Esophagus muscularis mucosa (tissue), 4 donors: ENCODE results near the gene NECTIN1. TPM values are rescaled to one million over a fixed set of nuclear protein-coding genes. Genes with fewer than 3 reads are reported as not detected.

Experiments
- DNase-seq: peaks from one replicate; pipeline ENCODE4 v3.0.0-alpha.2; 2017; ENCODE audit errors: extremely low spot score
- H3K27ac ChIP-seq, 4 donors: fragments of 200-600 bp; sonication (generic); replicated peaks in 1 of 4; 1 replicate in 3 of 4; 2 replicates in 1 of 4; pipeline ENCODE4 v1.5.1; 2016 to 2019; ENCODE audit warnings: mild to moderate bottlenecking in 1 of 4
- H3K27me3 ChIP-seq, 4 donors: fragments of 200-600 bp; sonication (generic); one replicate each; pipeline versions ENCODE4 v1.5.1 to v1.6.0; 2016 to 2019
- H3K36me3 ChIP-seq, 4 donors: fragments of 200-600 bp; sonication (generic); one replicate each; pipeline ENCODE4 v1.5.1; 2016 to 2019
- H3K4me1 ChIP-seq, 4 donors: fragments of 200-600 bp; sonication (generic); one replicate each; pipeline ENCODE4 v1.5.1; 2016 to 2019
- H3K4me3 ChIP-seq, 4 donors: fragments of 200-600 bp; sonication (generic); 1 replicate in 2 of 4; 2 replicates in 2 of 4; pipeline ENCODE4 v1.5.1; 2016 to 2019; ENCODE audit warnings: mild to moderate bottlenecking in 4 of 4, moderate library complexity in 1 of 4
- H3K9me3 ChIP-seq, 4 donors: fragments of 200-600 bp; sonication (generic); 1 replicate in 3 of 4; 2 replicates in 1 of 4; pipeline ENCODE4 v1.5.1; 2016 to 2019
- CTCF ChIP-seq, 3 experiments: fragments of 200-600 bp in 2 of 3; fragments of 450-650 bp in 1 of 3; sonication (generic) in 2 of 3; IDR thresholded peaks; one replicate each; pipeline ENCODE4 v1.5.1; 2017 to 2019; ENCODE audit warnings: antibody characterized with exemption in 3 of 3, mild to moderate bottlenecking in 2 of 3, moderate library complexity in 1 of 3
- EP300 ChIP-seq: sonication (generic); formaldehyde crosslinking; IDR thresholded peaks from one replicate; pipeline ENCODE4 v1.6.1; 2017; ENCODE audit warnings: antibody characterized with exemption
- POLR2A ChIP-seq: fragments of 450-650 bp; IDR thresholded peaks from one replicate; pipeline ENCODE4 v1.6.1; 2017; ENCODE audit warnings: antibody characterized with exemption, moderate library complexity, mild to moderate bottlenecking, low read depth
- POLR2AphosphoS5 ChIP-seq, 2 donors: sonication (generic); formaldehyde crosslinking; IDR thresholded peaks; one replicate each; pipeline ENCODE4 v1.6.1; 2017; ENCODE audit warnings: antibody characterized with exemption in 2 of 2
- WGBS: methylation state at CpG from one replicate; pipeline ENCODE4 v1.1.5; 2018; 5-methylcytosine and 5-hydroxymethylcytosine counted together
- intact Hi-C: fragments of 100-400 bp; cut with DNase I; formaldehyde crosslinking; loops from one replicate; pipeline ENCODE4 v1.15.1; 2023
- total RNA-seq, 4 donors: library from RNA; depleted of rRNA; stranded (reverse); fragments of >200 nt; gene quantifications; one replicate each; pipeline versions ENCODE4 v1.1.0 to v1.2.1, GENCODE V29; 2016

NECTIN1 gene
- total RNA-seq, 4 donors from 2014 or later = 1.7 to 4.0 (median 2.5) TPM

DNA sequence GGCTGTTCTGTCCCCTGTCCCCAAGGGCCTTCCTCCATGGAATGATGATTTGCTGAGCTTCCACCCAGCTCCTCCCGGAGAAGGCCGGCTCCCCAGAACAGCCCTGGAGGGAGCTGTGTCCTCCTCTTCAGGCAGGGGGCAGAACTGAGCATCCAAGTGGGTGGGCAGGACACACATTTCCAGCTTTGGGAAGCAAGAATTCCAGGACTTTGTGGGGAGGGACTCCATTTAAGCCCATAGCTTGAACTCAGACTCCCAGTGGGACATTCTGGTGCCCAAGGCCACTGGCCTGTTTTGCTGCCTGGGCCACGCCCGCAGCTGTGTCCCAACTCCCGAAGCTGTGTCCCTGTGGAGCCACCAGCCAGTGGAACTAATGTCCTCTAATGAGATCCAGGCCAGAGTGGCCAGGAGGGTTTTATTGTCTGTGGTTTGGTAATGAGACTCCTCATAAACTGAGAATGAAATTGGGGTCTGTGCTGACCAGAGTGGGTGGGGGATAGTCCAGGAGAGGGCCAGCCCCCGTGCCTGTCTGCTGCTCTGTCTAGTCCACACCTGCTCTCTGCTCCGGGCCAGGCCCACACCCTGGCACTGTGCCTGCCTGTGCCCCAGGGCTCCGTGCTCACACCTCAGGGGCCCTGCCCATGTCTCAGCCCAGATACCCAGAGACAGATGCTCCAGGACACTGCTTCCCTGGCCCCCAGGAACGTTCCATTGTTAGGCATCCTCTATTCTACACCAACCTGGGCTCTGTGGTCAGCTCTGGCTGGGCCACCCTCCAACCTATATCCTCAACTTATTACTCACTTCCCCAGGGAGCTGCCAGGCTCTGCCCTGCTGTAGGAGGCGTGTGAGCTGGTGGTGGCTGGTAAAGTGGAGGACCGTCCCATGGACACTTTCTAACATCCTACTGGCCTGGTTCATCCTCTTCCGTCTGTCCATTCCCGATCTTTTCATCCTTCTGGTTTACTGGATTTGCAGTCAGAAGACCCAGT lies 7.6 kb downstream of the NECTIN1 start:
- Histone ChIP-seq H3K27me3 (no peaks in the 10 kb centered on the region), H3K9me3 (no peaks in the 10 kb centered on the region), H3K36me3 (peaks cover 0 to 4% (median 0%) of the 10 kb centered on the region in 4 donors), H3K4me1 (peaks cover 1 to 4% (median 2%) of the 10 kb centered on the region in 4 donors), H3K27ac (no peak overlapping the region), H3K4me3 (no peak overlapping the region)
- intact Hi-C loops = no loop called here
- no peak for DNase-seq
- TF ChIP-seq POLR2A = no peak
- TF ChIP-seq CTCF (IDR thresholded peaks at IDR 0.05) = peak; percentile 17 to 47 (median 29)
- WGBS = 82% methylated on average over 13 of the region's 13 CpGs

- intact Hi-C loops = no loop called here
- H3K4me1 ChIP-seq = peaks cover 0 to 3% (median 0%) of the 10 kb centered on the region in 4 donors
- 83% methylated on average over 11 of the region's 18 CpGs for WGBS
- H3K27me3 ChIP-seq = no peaks in the 10 kb centered on the region
- no peak for DNase-seq
- peaks cover 0 to 4% (median 0%) of the 10 kb centered on the region in 4 donors for H3K36me3 ChIP-seq
- H3K9me3 ChIP-seq = no peaks in the 10 kb centered on the region
- TF ChIP-seq CTCF (IDR thresholded peaks at IDR 0.05) (no peak), EP300 (no peak), POLR2AphosphoS5 (IDR thresholded peaks at IDR 0.05) (no peak), POLR2A (no peak)
- H3K4me3 ChIP-seq = no peak overlapping the region
- no peak overlapping the region for H3K27ac ChIP-seq
Observed at GRCh38 chr11:119720311-119720913, 8.6 kb downstream of the NECTIN1 start.

DNA sequence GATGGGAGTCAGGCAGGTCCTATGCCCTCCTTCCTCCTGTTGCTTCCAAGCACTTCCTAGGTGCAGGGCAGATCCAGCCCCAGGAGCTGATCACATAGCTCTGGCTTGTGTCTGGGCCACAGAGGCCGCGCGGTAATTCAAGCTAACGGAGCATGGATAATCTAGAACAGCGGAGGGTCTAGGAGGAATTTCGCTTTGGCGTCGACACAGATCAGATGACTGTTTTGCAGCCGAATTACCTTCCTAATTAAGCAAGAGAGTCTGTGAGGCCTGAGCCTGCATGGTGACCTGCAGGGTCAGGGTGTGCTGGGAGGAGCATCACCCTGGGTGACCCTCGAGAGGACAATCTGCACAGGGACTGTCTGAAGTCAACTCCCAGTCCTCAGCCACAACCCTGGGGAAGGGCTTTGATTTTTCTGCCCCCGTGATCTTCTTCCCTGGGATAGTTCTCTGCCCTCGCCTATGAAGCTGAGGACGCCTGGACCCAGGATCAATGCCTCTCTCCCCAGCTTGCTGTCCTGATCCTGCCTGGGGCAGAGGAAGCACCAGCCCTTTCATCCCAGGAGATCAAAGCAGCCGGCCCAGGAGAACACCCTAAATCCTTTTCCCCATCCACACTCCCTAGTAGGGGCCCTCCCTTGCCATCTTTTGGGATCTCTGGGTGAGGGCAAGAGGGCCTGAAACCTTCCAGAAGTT lies 11.0 kb downstream of the NECTIN1 start:
- TF ChIP-seq CTCF (IDR thresholded peaks at IDR 0.05) = no peak
- no peak for TF ChIP-seq EP300
- no peak for TF ChIP-seq POLR2AphosphoS5 (IDR thresholded peaks at IDR 0.05)
- no peak for TF ChIP-seq POLR2A
- WGBS = 90% methylated on average over 13 of the region's 14 CpGs
- intact Hi-C loops = no loop called here

DNA sequence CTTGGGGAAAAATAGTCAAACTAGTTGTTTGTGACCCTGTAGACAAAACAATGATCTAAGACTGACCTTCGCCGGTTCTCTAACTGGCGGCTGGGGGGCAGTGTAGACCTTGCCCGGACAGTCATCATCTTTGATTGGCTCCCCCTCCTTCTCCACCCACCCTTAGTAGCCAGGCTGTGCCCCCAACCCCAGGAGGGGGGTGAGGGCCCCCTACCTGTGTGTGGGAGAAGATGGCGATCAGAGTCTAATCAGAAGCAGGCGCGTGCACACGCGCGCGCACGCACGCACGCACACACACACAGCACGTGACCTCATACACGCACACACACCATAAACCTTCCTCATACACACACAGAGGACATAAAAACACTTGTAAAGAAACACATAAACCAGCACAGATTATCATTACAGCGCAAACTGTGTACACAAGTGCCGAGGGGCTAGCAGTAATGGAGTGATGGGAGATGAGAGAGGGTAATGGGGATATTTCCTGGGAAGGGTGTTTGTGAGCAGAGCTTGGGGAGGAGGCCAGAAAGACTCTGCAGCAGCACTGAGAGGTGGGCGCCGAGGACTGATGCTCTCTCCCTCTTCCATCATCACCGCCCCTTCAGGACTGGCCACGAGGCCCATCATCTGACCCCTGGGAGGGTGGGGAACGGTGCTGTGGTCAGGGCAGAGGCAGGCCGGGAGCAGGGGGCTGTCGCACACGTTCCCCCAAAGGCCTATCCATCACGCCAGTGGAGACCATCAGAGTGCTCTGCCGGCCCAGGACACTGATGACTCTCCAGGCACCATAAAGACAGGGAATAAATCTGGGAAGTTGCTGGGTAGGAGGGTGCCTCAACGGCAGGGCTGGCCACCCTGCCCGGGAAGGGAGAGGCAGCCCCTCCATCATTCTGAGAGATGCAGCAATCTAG lies 12.2 kb downstream of the NECTIN1 start:
- Histone ChIP-seq H3K27me3 (no peaks in the 10 kb centered on the region), H3K4me3 (no peak overlapping the region), H3K9me3 (no peaks in the 10 kb centered on the region), H3K27ac (no peak overlapping the region), H3K36me3 (peaks cover 0 to 4% (median 0%) of the 10 kb centered on the region in 4 donors), H3K4me1 (peaks cover 0 to 3% (median 0%) of the 10 kb centered on the region in 4 donors)
- intact Hi-C loops = no loop called here
- TF ChIP-seq CTCF (IDR thresholded peaks at IDR 0.05) = no peak
- TF ChIP-seq EP300 = no peak
- no peak for TF ChIP-seq POLR2A
- TF ChIP-seq POLR2AphosphoS5 (IDR thresholded peaks at IDR 0.05) = no peak
- no peak for DNase-seq
- WGBS = 93% methylated on average over 22 of the region's 30 CpGs

More for the DNA sequence above, 11.0 kb downstream of the NECTIN1 start:
- Histone ChIP-seq H3K27ac (no peak overlapping the region), H3K9me3 (no peaks in the 10 kb centered on the region), H3K27me3 (no peaks in the 10 kb centered on the region), H3K4me1 (peaks cover 0 to 3% (median 0%) of the 10 kb centered on the region in 4 donors), H3K4me3 (no peak overlapping the region), H3K36me3 (peaks cover 0 to 4% (median 0%) of the 10 kb centered on the region in 4 donors)
- no peak for DNase-seq
